DMS153 treated with DMSO at 0.1 percent for 48 hours (cell line): ENCODE results near the gene LTN1.

Experiments
- DNase-seq: peaks from one replicate; lab custom pipeline; 2025; ENCODE audit not compliant: unreplicated experiment; lab: John Stamatoyannopoulos, UW

Gene LTN1

GRCh38 chr21:28884976-28885852 is 107.5 kb downstream of the LTN1 start:
- DNase-seq, result peak; percentile 84

GRCh38 chr21:28884481-28884880 is 108.2 kb downstream of the LTN1 start:
- no peak for DNase-seq

GRCh38 chr21:28883931-28884330 is 108.7 kb downstream of the LTN1 start:
- DNase-seq, result no peak

- no peak for DNase-seq
These were observed 110.3 kb downstream of the LTN1 start for GRCh38 chr21:28882345-28882744.
